ENCODE data around the gene AKAP10. TPM values are rescaled to one million over a fixed set of nuclear protein-coding genes. Genes with fewer than 3 reads are reported as not detected.

AKAP10 gene
- total and polyA plus RNA-seq, 2 of the 4 experiments (the other 2 are of a cell fraction): 12.7 to 18.6 TPM

DNA sequence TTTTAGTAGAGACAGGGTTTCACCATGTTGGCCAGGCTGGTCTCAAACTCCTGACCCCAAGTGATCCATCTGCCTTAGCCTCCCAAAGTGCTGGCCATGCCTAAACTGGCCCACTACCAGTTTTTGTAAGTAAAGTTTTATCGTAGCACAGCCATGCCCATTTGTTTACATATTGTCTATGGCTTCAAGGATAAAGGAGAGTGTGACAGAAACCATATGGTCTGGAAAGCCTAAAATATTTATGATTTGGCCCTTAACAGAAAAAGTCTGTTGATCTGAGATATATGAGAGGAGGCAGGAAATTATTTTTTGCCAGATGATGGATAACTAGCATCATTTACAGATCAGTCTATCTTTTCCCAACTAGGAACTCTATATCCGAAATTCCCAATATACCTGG lies 4.5 kb downstream of the AKAP10 start:
- Histone ChIP-seq H4K5ac (ENCODE audit: low read depth, low read length) (no peak overlapping the region), H3K23ac (ENCODE audit: low read depth, low read length) (no peak overlapping the region), H3K9me1 (ENCODE audit: insufficient read depth, low read length) (peaks cover 9% of the 10 kb centered on the region), H3K79me1 (ENCODE audit: low read depth in 1 of 2, low read length in 2 of 2) (peaks cover 22 to 69% of the 10 kb centered on the region in 2 experiments), H3K4me2 (ENCODE audit: low read depth, low read length) (no peak overlapping the region), H2BK20ac (ENCODE audit: low read depth, low read length) (no peak overlapping the region), H2AK5ac (ENCODE audit: low read depth, low read length) (no peak overlapping the region), H2BK15ac (ENCODE audit: low read depth, low read length) (no peak overlapping the region), H4K91ac (ENCODE audit: insufficient read depth, low read depth, low read length) (no peak overlapping the region), H2BK120ac (ENCODE audit: low read depth, low read length) (no peak overlapping the region), H3K4me3 (ENCODE audit: insufficient read depth, low read depth, low read length) (no peak overlapping the region), H4K8ac (ENCODE audit: low read depth in 2 of 2, low read length in 2 of 2) (no peak overlapping the region), H3K4ac (ENCODE audit: low read depth, low read length) (no peak overlapping the region), H3K14ac (replicated peaks; ENCODE audit: low read depth, low read length) (no peak overlapping the region), H3K27me3 (ENCODE audit: control insufficient read depth, insufficient read depth, low read length) (no peaks in the 10 kb centered on the region), H4K20me1 (ENCODE audit: insufficient read depth, low read length) (peaks cover 29% of the 10 kb centered on the region), H2AK9ac (replicated peaks; ENCODE audit: low read depth, low read length, poor library complexity) (no peak overlapping the region), H2AFZ (replicated peaks; ENCODE audit: low read length, poor library complexity) (no peak overlapping the region), H3K9ac (ENCODE audit: low read depth, low read length) (no peak overlapping the region), H3K27ac (ENCODE audit: insufficient read depth, low read length) (no peak overlapping the region), H3K36me3 (ENCODE audit: control insufficient read depth, insufficient read depth, low read length) (peaks cover 20% of the 10 kb centered on the region), H3K4me1 (ENCODE audit: control insufficient read depth, insufficient read depth, low read length) (peaks cover 3% of the 10 kb centered on the region), H3K18ac (ENCODE audit: low read depth, low read length) (no peak overlapping the region), H3K56ac (ENCODE audit: extremely low read depth, insufficient read depth, low read length) (no peak overlapping the region), H2BK5ac (ENCODE audit: low read depth, low read length, poor library complexity, severe bottlenecking) (no peak overlapping the region), H3K9me3 (ENCODE audit: control insufficient read depth, insufficient read depth, low read length) (no peaks in the 10 kb centered on the region)
- intact Hi-C loops (cut with micrococcal nuclease) (no loop called here), in situ Hi-C loops (cut with MboI; ENCODE audit: low sequenced_read_pairs) (no loop called here), dilution Hi-C loops (cut with HindIII; ENCODE audit: low sequenced_read_pairs, unreplicated experiment) (no loop called here)
- ChIA-PET CTCF (no interaction called here), POLR2A (ENCODE audit: unreplicated experiment) (no interaction called here)
- ATAC-seq (ENCODE audit: low read depth): no peak
- no TSS peak for BruUV-seq (replicated peaks)
- DNase-seq: peak; percentile 10
- no peak for TF ChIP-seq SMC3 (IDR thresholded peaks at IDR 0.05; ENCODE audit: low read depth, low read length)
- no peak for TF ChIP-seq FOS (IDR thresholded peaks at IDR 0.05; ENCODE audit: low read depth, low read length)
- TF ChIP-seq RFX5 (IDR thresholded peaks at IDR 0.05; ENCODE audit: low read depth, low read length): no peak
- TF ChIP-seq, protein P1, sequence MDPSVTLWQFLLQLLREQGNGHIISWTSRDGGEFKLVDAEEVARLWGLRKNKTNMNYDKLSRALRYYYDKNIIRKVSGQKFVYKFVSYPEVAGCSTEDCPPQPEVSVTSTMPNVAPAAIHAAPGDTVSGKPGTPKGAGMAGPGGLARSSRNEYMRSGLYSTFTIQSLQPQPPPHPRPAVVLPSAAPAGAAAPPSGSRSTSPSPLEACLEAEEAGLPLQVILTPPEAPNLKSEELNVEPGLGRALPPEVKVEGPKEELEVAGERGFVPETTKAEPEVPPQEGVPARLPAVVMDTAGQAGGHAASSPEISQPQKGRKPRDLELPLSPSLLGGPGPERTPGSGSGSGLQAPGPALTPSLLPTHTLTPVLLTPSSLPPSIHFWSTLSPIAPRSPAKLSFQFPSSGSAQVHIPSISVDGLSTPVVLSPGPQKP (IDR thresholded peaks at IDR 0.05; ENCODE audit: borderline replicate concordance, low read depth, low read length): no peak
- TF ChIP-seq MXI1 (IDR thresholded peaks at IDR 0.05; ENCODE audit: borderline replicate concordance, low read depth, low read length): no peak
- no peak for TF ChIP-seq POLR2A (IDR thresholded peaks at IDR 0.05; ENCODE audit: low read depth, low read length)
- TF ChIP-seq, protein P2, sequence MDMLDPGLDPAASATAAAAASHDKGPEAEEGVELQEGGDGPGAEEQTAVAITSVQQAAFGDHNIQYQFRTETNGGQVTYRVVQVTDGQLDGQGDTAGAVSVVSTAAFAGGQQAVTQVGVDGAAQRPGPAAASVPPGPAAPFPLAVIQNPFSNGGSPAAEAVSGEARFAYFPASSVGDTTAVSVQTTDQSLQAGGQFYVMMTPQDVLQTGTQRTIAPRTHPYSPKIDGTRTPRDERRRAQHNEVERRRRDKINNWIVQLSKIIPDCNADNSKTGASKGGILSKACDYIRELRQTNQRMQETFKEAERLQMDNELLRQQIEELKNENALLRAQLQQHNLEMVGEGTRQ (IDR thresholded peaks at IDR 0.05; ENCODE audit: low read depth, low read length): no peak
- no peak for TF ChIP-seq RAD21 (IDR thresholded peaks at IDR 0.05; ENCODE audit: low read length)
- TF ChIP-seq MAFK (IDR thresholded peaks at IDR 0.05; ENCODE audit: low read depth, low read length): no peak
- no peak for TF ChIP-seq CHD1 (IDR thresholded peaks at IDR 0.05; ENCODE audit: low read depth, low read length)
- TF ChIP-seq NFE2L2 (IDR thresholded peaks at IDR 0.05; ENCODE audit: low read depth, low read length): no peak
- no peak for TF ChIP-seq CEBPB (IDR thresholded peaks at IDR 0.05; ENCODE audit: low read depth, low read length)
- no peak for TF ChIP-seq MAZ (IDR thresholded peaks at IDR 0.05; ENCODE audit: borderline replicate concordance, low read depth, low read length)
- TF ChIP-seq BHLHE40 (IDR thresholded peaks at IDR 0.05; ENCODE audit: low read depth, low read length): no peak
- TF ChIP-seq CTCF (conservative IDR thresholded peaks at IDR 0.05; ENCODE audit: low read depth, low read length): no peak
- no peak for TF ChIP-seq RCOR1 (IDR thresholded peaks at IDR 0.05; ENCODE audit: insufficient replicate concordance, low read length)
- WGBS, 2 experiments (ENCODE audit: extremely low coverage in 2 of 2, insufficient read length in 1 of 2): no CpG with 5 or more reads among the region's 2 CpGs
